CD4-positive, alpha-beta T cell treated with Interleukin-4 for 4 hours (primary cell): ENCODE measurements around the gene NFATC1.

Source experiments
- DNase-seq: peaks from one replicate; pipeline ENCODE4 v3.0.0-alpha.2; 2020

The NFATC1 gene

GRCh38 chr18:79560861-79561210 is 165.1 kb downstream of the NFATC1 start:
- no peak for DNase-seq

GRCh38 chr18:79563949-79564348 is 168.2 kb downstream of the NFATC1 start:
- DNase-seq = no peak

DNA sequence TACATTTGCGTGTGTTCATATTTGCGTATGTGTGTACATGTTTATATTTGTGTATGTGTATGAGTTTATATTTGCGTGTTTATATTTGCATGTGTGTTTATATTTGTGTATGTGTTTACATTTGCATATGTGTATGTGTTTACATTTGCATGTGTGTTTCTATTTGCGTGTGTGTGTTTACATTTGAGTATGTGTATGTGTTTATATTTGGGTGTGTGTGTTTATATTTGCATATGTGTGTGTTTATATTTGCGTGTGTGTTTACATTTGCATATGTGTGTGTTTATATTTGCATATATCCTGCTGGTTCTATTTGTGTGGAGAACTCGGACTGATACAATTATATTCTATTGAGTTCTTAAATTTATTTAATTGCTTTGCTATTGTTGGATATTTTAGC is 168.7 kb downstream of the NFATC1 start:
- no peak for DNase-seq

DNA sequence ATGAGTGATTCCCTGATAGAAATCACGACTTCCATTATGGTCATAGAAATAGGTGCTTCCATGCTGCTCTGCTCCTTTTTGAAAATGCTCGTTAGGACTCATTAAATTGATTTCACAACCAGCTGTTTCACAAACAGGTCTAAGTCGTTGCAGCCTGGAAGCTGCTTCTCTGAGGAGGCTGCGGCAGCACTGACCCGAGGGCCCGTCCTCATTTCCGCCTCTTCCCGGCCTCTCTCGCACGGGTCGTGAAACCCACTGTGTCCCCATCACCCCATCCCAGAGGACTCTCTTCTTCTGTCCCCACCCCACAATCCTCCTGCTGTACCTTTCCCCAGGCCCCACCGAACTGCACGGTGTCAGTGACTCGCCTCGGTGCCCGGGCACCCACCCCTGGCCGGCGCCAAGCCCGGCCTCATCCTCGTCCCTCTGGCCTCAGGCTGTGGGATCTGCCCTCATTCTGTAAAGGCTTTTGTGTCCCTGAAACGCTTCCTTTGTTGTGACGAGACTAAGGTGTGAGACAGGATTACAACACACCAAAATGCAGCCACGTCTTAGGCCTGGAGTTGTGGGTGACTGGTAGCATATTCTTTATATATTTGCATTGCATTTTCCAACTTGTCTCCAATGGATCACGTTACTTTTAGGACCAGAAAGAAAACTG is 171.2 kb downstream of the NFATC1 start:
- DNase-seq = no peak

DNA sequence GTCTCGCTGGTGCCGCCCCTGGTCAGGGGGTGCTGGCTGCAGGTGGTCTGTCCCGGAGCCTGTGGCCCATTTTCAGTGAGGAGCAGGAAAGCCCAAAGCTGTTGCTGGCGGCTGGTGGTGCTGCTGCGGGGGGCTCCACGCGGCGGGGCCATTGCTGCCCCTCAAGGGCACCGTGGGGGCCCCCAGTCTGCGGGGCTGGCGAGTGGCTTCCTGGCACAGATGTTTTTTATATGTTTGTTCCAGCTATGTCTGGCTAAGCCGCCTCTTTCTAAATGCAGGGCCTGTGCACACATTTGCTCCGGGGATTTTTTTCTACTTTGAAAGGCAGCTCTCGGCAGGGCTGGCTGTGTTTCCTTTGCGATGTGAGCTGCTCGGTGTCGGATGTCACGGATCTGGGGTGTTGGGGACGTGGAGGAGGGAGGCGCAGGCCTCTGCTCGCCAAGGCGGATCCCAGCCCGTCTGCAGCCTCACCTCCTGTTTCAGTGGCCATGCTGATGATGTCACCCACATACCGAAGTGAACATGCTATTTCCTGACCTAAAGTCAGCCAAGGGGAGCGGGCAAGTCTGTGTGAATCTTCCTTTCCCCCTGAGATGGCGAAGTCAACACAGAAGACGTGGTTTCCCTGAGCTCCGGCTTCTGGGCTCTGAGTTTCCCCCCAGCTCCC is 171.9 kb downstream of the NFATC1 start:
- DNase-seq = no peak

DNA sequence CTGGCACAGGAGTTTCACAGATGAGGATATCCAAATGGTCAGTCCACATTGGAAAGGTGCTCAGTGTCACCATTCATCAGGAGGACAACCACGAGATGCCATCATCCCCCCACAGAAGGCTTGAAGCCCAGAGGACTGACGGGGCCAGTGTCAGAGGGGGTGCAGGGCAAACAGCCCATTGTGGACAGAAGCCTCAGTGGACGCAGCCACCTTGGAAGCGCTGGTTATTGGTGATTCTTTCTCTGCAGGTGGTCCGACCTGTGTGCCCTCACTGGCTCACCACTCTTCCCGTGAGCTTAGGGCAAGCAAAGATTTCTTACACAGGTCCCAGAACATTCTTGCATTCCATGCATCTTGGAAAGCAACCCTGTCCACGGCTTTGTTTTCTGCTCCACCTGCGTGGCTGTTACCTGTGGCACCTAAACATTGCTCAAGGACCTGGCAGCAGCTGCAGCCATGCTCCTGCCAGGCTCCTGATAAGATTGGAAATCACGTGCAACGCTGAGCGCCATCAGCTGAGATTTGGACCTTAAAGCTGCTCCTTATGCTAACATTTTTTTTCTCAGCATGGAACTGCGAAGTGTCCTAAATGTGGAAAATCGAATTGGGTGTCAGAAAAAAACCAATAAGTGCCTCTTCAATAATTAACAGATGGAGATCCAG is 172.9 kb downstream of the NFATC1 start:
- no peak for DNase-seq

- DNase-seq = no peak
Observed at GRCh38 chr18:79569720-79570119, 174.0 kb downstream of the NFATC1 start.

- no peak for DNase-seq
Observed at GRCh38 chr18:79570266-79571201, 174.8 kb downstream of the NFATC1 start.

GRCh38 chr18:79571211-79572092 is 175.7 kb downstream of the NFATC1 start:
- DNase-seq = no peak

DNA sequence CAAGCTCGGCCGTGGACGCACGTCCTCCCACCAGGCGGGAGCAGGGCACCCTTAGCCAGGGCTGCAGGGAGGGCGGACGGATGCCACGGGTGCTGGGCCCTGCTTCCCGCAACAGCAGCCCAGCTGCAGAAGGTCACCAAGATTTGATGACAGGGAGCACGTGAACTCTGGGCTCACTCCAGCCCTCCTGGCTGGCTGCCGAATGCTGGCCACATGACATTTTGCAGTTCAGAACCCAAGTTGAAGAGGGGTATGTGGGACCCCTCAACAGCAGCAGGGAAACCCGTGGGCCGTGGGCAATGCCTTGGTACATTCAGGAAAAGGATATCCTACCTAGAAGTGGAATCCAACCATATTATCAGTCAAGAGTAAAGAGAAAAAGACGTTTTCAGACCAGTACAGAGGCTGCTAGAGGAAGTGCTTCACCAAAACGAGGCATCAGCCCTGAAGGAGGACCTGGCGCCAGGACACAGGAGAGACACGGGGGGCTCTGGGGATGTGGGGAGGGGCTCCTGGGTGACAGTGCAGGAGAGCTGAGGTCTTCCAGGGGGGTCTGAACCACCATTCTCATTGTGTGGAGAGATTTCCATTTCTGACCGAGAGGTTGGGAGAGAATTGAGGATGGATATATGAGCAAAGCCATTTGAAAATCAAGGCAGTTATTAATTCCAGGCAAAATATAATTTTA is 176.5 kb downstream of the NFATC1 start:
- DNase-seq = no peak

GRCh38 chr18:79572848-79573451 is 177.2 kb downstream of the NFATC1 start:
- no peak for DNase-seq

- DNase-seq = no peak
Observed at GRCh38 chr18:79573921-79574491, 178.3 kb downstream of the NFATC1 start.

DNA sequence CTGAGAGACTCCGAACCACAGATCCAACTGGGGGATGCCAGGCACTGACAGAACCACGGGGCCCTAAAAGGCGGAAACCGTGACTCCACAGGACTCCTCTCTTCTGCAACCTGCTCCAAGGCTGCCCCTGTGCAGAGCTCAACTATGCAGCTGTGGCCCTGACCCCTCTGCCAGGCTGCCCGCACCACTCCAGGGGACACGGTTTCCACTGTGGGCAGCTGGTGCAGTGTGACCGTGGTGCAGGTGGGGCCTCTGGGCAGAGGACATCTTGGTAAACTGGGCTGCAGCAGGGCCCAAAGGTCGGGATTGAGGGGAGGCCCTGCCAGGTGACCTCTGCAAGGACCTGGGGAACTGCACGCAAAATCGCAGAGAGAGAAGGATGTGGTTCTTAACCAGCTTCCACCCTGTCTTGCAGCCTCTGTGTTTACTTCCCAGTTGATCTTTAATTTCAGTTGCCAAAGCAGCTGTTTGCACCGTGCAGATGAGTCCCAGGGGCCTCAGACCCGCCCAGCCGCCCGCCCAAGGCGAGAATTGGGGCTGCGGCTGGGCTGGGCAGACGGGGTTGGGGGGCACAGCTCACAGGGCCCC is 179.3 kb downstream of the NFATC1 start:
- no peak for DNase-seq

GRCh38 chr18:79575891-79576685 is 180.4 kb downstream of the NFATC1 start:
- no peak for DNase-seq

DNA sequence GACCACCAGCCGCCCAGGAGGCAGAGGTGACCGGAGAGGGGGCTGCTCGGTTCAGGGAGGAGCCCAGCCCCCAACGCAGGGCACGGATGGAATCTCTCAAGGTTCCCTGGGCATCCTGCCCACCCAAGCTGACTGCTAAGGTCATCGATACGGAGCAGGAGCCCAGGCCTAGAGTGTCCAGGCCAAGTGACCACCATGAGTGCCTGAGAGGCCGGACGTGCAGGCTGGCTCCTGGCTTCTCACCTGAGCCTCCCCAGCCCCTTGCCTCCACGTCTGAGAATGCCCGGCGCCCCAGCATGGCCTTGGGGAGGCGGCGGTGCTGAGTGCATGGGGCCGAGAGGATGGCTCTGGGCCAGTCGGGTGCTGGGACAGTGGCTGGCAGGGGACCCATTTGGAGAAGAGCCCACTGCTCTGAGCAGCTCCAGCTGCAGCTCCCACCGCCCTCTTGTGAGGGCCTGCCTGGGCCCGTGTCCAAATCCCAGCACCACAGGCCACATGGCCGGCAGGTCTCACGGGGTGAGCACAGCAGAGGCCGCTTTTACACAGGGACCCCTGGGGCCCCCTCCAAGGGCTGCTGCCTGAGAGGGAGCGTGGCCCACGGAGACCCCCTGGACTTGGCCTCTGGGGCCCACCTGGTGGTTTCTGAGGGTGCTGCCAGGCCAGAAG is 181.1 kb downstream of the NFATC1 start:
- DNase-seq = no peak

DNA sequence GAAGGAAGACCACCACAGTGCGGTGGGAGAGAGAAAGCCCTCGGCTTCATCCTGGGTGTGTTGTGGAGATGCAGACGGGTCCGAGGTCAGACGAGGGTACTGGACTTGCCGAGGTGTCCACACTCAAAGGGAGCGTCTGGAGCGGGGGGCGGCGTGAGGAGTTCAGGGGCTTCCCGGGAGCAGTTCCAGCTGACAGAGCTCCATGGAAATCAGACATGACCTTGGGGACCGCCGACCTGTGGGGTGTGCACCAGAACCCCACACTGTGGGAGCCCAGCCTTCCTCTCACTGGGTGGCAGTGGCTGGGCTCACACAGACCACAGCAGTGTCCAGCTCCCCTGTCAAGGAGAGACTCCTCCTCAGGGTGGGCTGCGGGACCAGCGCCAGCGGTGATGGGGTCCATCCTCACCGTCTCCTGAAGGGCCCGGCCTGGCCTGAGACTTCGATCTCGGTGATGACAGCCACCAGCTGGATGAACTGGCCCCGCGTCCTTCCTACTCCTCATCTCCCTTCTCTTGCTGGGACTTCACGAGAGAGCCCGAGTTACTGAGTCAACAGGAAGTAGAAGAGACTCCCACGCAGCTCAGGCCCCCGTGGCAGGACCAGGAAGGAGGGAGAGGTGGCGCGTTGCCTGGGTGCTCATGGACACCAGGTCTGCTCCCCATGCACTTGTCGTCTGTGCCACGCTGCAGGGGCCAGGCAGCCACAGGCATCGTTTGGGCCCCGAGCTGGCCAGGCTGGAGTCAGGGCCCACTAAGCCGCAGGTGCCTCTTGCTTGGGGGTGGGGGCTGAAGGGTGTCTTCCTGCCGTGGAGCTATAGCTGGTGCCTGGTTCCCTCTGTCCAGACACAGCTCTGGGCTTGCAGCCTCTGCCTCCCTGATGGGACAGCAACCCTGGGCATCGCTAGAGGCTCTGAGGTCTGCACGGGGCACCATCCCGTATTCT is 182.0 kb downstream of the NFATC1 start:
- DNase-seq = no peak

DNA sequence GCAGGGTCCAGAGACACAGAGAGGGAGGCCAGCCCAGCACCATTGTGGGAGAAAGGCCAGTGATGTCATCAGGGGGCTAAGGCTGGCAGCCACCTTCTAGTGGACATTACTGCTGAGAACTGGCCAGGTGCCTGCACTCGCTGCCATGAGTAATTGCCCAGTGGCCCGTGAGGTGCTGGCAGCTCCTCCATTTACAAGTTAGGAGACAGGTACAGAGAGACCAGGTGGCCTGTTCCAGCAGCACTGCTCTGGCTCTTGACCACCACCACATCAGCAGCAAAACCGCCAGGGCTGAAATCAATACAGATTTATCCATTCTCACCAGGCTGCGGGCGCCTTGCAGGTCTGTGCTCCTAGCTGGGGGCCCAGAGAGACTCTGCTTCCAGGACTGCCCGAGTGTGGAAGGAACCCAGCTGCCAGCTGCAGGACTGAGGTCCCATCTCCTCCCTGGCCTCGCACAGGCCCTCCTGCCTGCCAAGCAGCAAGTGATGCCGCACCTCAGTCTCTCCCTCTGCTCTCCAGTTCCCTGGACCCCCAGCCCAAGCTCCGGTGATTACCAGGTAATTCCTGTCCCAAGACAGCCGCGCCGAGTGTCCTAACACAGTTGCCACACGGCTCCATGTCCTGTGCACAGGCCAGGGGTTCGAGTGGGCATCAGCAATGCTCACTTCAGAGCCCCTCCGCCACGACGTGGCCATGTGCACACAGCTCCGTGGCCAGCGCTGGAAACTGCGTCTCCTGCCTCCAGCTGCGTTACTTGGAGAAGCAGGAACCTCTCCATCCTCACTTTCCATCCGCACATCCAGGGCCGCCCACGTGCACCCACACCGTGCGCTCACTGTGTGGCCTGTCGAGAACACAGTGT is 182.9 kb downstream of the NFATC1 start:
- DNase-seq = no peak
